ENCODE results near the gene MACROD1.

MACROD1 gene

GRCh38 chr11:64131683-64132190 is 34.2 kb downstream of the MACROD1 start:
- DNase-seq (ENCODE audit: low spot score) (no peak), FAIRE-seq (no peak)

GRCh38 chr11:64130618-64131017 is 35.3 kb downstream of the MACROD1 start:
- no peak for FAIRE-seq
- no peak for DNase-seq (ENCODE audit: low spot score)

GRCh38 chr11:64129403-64129802 is 36.5 kb downstream of the MACROD1 start:
- FAIRE-seq (no peak), DNase-seq (ENCODE audit: low spot score) (no peak)

GRCh38 chr11:64128255-64129006 is 37.5 kb downstream of the MACROD1 start:
- DNase-seq (ENCODE audit: low spot score) (no peak), FAIRE-seq (no peak)

- DNase-seq (ENCODE audit: low spot score): no peak
- no peak for FAIRE-seq
These were observed 38.4 kb downstream of the MACROD1 start for GRCh38 chr11:64127267-64128072.

- DNase-seq (ENCODE audit: low spot score) (no peak), FAIRE-seq (no peak)
These were observed 39.1 kb downstream of the MACROD1 start for GRCh38 chr11:64126796-64127195.

- FAIRE-seq (no peak), DNase-seq (ENCODE audit: low spot score) (no peak)
These were observed 39.5 kb downstream of the MACROD1 start for GRCh38 chr11:64126371-64126770.

GRCh38 chr11:64125676-64126075 is 40.2 kb downstream of the MACROD1 start:
- DNase-seq (ENCODE audit: low spot score): no peak
- no peak for FAIRE-seq

- DNase-seq (ENCODE audit: low spot score) (no peak), FAIRE-seq (no peak)
These were observed 41.8 kb downstream of the MACROD1 start for GRCh38 chr11:64124147-64124546.

- DNase-seq (ENCODE audit: low spot score) (no peak), FAIRE-seq (no peak)
These were observed 42.2 kb downstream of the MACROD1 start for GRCh38 chr11:64123679-64124078.

- DNase-seq (ENCODE audit: low spot score): no peak
- no peak for FAIRE-seq
These were observed 43.2 kb downstream of the MACROD1 start for GRCh38 chr11:64122411-64123410.

- peak; percentile 91 for FAIRE-seq
These were observed 44.1 kb downstream of the MACROD1 start for GRCh38 chr11:64121663-64122410.

GRCh38 chr11:64120951-64121569 is 44.9 kb downstream of the MACROD1 start:
- no peak for FAIRE-seq
- DNase-seq (ENCODE audit: low spot score): peak; percentile 55

More at GRCh38 chr11:64121663-64122410, 44.1 kb downstream of the MACROD1 start:
- DNase-seq (ENCODE audit: low spot score): peak; percentile 76

GRCh38 chr11:64119700-64120099 is 46.2 kb downstream of the MACROD1 start:
- DNase-seq (ENCODE audit: low spot score) (no peak), FAIRE-seq (no peak)

- FAIRE-seq: no peak
These were observed 46.8 kb downstream of the MACROD1 start for GRCh38 chr11:64118876-64119665.

GRCh38 chr11:64117763-64118459 is 48.0 kb downstream of the MACROD1 start:
- DNase-seq (ENCODE audit: low spot score) (no peak), FAIRE-seq (no peak)

More at GRCh38 chr11:64118876-64119665, 46.8 kb downstream of the MACROD1 start:
- DNase-seq (ENCODE audit: low spot score): no peak

GRCh38 chr11:64115531-64116522 is 50.1 kb downstream of the MACROD1 start:
- DNase-seq (ENCODE audit: low spot score) (no peak), FAIRE-seq (no peak)

All from RCC 7860 (cell line).